ENCODE measurements around the gene DYSF.

DNA sequence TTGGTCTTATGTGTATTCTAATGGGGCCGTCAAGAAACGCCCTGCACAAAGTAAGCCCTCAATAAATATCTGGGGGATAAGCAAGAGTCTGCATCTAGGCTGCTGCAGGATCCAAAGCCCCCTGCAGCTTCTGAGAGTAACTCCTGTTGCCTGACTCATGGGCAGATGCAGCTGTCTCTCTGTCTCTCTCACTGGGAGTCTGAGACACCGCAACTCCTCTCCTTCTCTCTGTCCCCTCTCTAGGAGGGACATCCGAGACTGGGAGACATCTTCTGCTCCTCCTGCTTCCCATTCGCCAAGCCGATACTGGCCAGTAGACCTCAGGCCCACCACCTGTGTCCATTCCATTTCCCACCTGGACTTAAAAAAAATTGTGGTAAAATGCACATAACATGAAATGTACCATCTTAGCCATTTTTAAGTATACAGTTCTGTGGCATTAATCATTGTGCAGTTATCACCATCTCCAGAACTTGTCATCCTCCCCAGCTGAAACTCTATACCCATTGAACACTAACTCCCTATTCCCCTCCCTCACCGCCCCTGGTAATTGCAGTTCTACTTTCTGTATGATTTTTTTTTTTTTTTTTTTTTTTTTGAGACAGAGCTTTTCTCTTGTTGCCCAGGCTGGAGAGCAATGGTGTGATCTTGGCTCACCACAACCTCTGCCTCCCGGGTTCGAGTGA lies 20.1 kb downstream of the DYSF start:
- TF ChIP-seq, protein P1, sequence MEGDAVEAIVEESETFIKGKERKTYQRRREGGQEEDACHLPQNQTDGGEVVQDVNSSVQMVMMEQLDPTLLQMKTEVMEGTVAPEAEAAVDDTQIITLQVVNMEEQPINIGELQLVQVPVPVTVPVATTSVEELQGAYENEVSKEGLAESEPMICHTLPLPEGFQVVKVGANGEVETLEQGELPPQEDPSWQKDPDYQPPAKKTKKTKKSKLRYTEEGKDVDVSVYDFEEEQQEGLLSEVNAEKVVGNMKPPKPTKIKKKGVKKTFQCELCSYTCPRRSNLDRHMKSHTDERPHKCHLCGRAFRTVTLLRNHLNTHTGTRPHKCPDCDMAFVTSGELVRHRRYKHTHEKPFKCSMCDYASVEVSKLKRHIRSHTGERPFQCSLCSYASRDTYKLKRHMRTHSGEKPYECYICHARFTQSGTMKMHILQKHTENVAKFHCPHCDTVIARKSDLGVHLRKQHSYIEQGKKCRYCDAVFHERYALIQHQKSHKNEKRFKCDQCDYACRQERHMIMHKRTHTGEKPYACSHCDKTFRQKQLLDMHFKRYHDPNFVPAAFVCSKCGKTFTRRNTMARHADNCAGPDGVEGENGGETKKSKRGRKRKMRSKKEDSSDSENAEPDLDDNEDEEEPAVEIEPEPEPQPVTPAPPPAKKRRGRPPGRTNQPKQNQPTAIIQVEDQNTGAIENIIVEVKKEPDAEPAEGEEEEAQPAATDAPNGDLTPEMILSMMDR (IDR thresholded peaks at IDR 0.05): no peak
- no peak for TF ChIP-seq EP300 (IDR thresholded peaks at IDR 0.05)
